GM11168 (cell line): ENCODE results near the gene SEZ6L.

Source experiments
- in situ Hi-C: fragments of 300-500 bp; cut with MboI; formaldehyde crosslinking; loops from one replicate; pipeline ENCODE4 v1.12.0; 2022; ENCODE audit warnings: low sequenced_read_pairs; ENCODE audit not compliant: unreplicated experiment

Gene SEZ6L

DNA sequence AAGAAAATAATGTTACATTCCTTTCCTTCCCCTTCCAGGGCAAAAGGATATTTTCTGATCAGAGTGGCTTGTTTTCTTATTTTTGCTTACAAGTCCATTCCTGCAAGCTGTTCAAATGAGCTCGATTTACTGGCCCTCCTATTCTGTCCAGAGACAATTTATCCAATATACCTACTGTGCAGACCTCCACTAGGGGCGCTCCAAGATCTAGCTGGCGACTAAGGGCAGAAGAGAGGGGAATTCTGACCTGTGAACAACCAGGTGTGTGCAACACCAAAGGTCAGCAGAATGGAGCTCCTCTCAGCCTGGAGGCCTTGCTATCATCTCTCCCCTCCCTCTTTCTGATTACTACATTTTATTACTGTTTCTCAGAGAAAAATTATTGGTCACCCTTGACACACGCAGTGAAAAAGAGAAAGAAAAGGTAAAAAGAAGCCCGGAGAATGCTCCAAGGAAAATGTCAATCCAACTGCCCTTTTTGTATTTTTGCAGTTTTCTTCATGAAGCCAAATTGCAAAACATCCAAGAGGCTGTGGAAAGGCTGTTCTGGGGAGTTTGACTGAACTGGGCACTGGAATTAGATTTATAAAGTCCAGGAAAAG, 3.2 kb downstream of the SEZ6L start:
- in situ Hi-C loops, result no loop called here

- in situ Hi-C loops, result no loop called here
These were observed 5.0 kb downstream of the SEZ6L start for GRCh38 chr22:26174280-26174679.

GRCh38 chr22:26182723-26183122, 13.5 kb downstream of the SEZ6L start:
- in situ Hi-C loops, result no loop called here

- in situ Hi-C loops, result no loop called here
These were observed 15.9 kb downstream of the SEZ6L start for GRCh38 chr22:26185190-26185589.

DNA sequence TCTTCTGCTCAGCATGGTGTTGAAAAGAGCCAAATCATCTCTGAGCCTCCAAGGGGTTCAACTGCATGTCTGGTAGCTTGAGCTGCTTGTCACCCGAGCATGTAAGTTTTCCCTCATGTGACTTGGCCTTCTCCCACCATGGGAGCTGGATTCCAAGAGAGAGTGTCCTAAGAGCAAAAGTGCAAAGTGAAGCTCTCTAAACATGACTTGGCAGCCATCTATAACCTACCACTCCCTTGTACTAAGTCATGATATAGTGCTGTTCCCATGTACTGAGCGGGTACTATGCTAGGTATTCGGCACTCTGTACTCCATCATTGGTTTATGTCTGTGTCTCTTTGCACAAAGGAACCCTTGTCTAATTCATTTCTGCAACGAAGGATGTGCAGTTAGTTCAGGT, 19.1 kb downstream of the SEZ6L start:
- in situ Hi-C loops, result no loop called here

DNA sequence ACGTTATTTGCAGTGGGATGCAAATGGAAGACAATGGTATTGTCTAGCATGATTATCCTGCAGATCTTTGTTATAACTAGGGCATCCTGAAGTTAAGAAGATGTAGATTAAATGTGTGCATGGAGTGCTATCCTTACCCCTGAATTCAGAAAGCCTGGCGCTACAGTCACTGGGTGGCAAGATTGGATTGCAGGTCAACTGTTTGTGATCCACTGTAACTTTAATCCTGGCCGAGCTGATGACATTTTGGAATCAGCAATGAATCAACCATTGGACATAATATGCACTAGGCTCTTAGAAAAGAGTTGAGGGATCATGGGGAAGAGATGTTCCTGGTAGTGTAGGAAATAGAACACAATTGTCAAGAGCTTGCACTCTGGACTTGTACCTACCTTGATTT, 25.1 kb downstream of the SEZ6L start:
- in situ Hi-C loops, result no loop called here

DNA sequence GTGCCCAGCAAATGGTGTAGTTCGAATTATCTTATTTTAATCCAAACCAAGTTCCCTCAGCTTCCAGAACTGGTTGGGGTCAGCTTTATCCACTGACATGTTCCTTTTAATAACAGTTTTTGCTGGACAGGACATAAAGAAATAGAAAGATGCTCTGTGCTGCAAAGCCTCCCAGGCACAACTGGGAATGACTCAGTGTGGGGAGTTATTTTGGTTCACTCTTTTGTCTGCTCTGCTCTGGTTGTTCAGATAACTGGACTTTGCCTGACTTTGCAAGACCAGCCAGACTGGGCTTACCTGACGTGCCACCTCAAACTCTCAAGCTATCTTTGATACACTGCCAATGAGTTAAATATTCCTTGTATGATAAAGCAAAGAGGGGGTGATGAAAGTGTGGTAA, 25.6 kb downstream of the SEZ6L start:
- in situ Hi-C loops, result no loop called here

GRCh38 chr22:26196657-26197056, 27.4 kb downstream of the SEZ6L start:
- in situ Hi-C loops, result no loop called here

- in situ Hi-C loops, result no loop called here
These were observed 28.2 kb downstream of the SEZ6L start for GRCh38 chr22:26197425-26197824.

- in situ Hi-C loops, result no loop called here
These were observed 30.4 kb downstream of the SEZ6L start for GRCh38 chr22:26199665-26200064.

DNA sequence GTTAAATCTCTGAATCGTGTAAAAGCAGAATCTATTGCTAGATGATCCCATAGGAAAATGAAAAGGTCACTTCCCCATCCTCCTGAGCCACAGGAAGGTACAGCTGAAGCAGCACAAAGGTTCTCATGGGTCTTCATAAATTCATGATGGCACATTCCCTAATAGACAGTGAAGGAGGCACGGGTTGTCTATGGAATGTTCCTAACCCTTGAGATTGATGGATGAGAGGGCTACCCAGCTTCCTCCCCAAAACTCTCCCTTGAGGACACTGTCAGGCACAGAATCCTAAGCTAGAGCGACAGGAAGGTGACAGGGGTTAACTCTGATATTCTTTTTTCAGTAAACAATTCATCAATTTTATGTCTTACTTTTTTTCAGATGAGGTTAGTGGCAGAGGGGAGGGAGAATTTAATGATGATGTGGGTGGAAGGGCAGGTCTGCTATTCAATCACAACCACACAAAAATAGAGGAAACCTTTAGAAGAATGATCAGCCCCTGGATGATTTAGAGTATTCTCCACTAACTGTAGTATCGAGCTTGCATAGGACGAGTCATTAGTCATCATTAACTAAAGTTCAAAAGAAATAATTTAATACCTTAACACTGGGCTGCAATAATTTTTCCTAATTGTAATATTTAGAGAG, 33.1 kb downstream of the SEZ6L start:
- in situ Hi-C loops, result no loop called here

- in situ Hi-C loops, result no loop called here
These were observed 36.2 kb downstream of the SEZ6L start for GRCh38 chr22:26205494-26205893.

GRCh38 chr22:26210334-26210733, 41.1 kb downstream of the SEZ6L start:
- in situ Hi-C loops, result no loop called here

DNA sequence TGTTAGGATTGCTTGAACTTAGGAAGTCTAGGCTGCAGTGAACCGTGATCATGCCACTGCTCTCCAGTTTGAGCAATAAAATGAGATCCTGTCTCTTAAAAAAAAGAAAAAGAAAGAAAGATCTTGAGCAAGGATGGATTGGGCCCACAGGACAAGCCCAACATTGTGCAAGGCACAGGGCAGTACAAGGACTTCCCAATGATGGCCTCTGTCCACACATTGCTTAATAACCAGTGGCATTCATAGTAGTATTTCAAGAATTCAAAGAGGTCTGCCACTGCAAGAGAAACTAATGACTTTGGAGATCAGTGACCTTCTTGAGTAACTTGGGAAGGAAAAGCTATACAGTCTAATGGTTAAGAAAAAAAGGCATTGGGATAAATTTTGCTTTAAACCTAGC, 44.6 kb downstream of the SEZ6L start:
- in situ Hi-C loops, result no loop called here

GRCh38 chr22:26214466-26214865, 45.2 kb downstream of the SEZ6L start:
- in situ Hi-C loops, result no loop called here

- in situ Hi-C loops, result no loop called here
These were observed 46.5 kb downstream of the SEZ6L start for GRCh38 chr22:26215736-26216135.

GRCh38 chr22:26225207-26225606, 55.9 kb downstream of the SEZ6L start:
- in situ Hi-C loops, result no loop called here

DNA sequence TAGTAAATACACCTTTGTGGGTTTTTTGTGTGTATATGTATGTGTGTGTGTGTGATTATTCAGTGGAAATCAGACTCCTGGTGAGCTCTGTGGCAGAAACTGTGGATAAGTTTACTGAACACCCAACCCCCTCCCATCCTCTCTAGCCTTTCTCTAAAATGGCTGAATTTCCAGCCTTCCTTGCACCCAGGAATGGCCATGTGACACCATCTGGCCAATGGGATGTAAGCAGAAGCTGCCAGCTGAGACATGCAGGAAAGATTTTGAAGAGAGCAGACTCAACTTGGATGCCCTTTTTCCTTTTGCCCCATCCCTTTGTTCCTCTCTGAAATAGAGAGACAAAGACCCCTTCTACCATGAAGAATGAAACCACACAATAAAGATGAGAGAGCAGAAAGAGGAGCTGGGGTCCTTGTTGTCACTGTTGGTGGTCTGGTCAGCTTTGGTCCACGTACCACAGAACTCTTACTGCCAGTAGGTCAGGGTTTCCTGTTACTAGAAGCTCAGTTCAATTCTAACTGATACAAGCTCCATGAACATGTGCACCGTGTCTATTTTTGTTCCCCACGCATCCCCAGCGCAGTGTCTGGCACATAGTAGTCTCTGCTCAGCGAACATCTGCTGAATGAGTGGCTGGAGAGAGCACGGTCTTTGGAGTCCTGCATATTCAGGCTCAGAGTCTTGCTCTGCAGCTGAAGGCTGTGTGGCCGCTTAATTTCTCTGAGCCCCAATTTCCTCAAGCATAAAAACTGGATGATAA, 57.5 kb downstream of the SEZ6L start:
- in situ Hi-C loops, result no loop called here

- in situ Hi-C loops, result no loop called here
These were observed 60.6 kb downstream of the SEZ6L start for GRCh38 chr22:26229910-26230309.

DNA sequence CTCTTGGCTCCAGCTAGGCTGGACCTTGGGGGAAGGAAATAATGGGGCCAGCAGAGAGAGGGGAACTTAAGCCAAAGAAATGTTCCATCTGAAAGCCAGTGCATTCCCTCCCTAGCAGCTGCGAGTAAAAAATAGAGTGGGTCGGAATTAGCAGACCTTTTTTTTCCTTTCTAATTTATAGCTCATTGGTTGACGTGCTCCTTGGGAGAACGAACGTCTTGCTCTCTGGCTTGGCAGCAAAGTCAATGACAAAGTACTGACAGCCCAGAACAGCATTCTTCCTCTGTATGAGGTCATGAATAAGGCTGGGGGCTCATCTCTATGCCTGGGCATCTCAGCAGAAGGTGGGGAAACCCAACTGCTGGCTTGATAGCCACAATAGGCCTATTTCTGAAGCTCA, 65.0 kb downstream of the SEZ6L start:
- in situ Hi-C loops, result no loop called here

DNA sequence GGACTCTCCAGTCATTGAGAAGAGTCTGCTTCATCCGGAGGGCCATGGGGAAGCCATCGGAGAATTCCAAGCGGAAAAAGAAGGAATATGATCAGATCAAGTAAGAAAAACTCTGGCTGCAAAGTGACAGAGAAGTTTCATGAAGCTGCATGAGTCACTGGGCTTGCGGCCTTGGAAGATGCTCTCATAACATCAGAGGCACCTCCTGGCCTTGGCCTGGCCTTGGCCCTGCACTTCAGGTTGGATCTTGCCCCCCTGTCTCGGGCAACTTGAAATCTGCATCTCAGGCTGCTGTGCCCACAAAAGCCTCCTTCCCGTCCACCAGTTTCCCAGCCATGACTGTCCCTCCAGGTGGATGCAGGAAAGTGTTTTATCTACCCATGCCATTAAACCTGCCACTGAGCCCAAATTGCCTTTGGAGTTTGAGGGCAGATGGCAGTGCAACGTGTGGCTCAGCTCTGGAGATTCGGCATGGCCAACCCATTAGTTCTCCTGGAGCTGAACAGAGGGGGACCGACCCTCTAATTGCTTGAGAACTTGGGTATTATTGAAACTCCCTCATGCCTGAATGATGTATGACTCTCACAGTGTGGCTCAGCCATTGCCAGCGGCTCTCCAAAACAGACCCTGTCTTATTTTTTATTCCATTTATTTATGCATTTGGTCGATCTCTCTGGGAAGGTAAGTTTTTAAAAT, 66.7 kb downstream of the SEZ6L start:
- in situ Hi-C loops, result no loop called here
